IMR-90 (cell line): ENCODE measurements around the gene EPB41L3. TPM values are rescaled to one million over a fixed set of nuclear protein-coding genes. Genes with fewer than 3 reads are reported as not detected.

ENCODE experiments used
- ATAC-seq: fragments of 200-7000 bp; cut with Tn5 transposase; 2 replicates; pipeline ENCODE4 v1.9.1; 2020; ENCODE audit warnings: low read depth, mild to moderate bottlenecking, moderate library complexity
- BruUV-seq: library from RNA; stranded (reverse); fragments of 400-500 nt; replicated peaks from 2 replicates; lab custom pipeline; 2021; lab: Mats Ljungman, UMichigan
- CTCF ChIA-PET: fragments of 300-600 bp; formaldehyde crosslinking; extraction: SDS; loops from one replicate; lab custom pipeline; 2021; ENCODE audit warnings: antibody characterized with exemption; lab: Yijun Ruan, JAX
- POLR2A ChIA-PET: fragments of 300-600 bp; sonication (Branson Sonifier 250); formaldehyde crosslinking; loops from one replicate; lab custom pipeline; 2022; ENCODE audit warnings: antibody characterized with exemption; ENCODE audit not compliant: unreplicated experiment; lab: Charles Lee
- DNase-seq: peaks from one replicate; pipeline ENCODE4 v3.0.0; 2013
- H2AFZ ChIP-seq: replicated peaks from 2 replicates; pipeline ENCODE3; 2013; ENCODE audit warnings: low read length, mild to moderate bottlenecking; ENCODE audit not compliant: poor library complexity
- H2AK5ac ChIP-seq: 2 replicates; pipeline ENCODE4 v1.6.1; 2013; ENCODE audit warnings: low read depth, low read length, inconsistent platforms
- H2AK9ac ChIP-seq: replicated peaks from 2 replicates; pipeline ENCODE3; 2013; ENCODE audit warnings: mild to moderate bottlenecking, low read depth, low read length, moderate library complexity; ENCODE audit not compliant: poor library complexity
- H2BK120ac ChIP-seq: 2 replicates; pipeline ENCODE4 v1.6.1; 2013; ENCODE audit warnings: low read depth, low read length, inconsistent platforms
- H2BK15ac ChIP-seq: 3 replicates; pipeline ENCODE4 v1.6.1; 2013; ENCODE audit warnings: low read depth, low read length, inconsistent platforms
- H2BK20ac ChIP-seq: 2 replicates; pipeline ENCODE4 v1.6.1; 2013; ENCODE audit warnings: low read depth, mild to moderate bottlenecking, inconsistent platforms, low read length, moderate library complexity
- H2BK5ac ChIP-seq: 2 replicates; pipeline ENCODE4 v1.6.1; 2013; ENCODE audit warnings: mild to moderate bottlenecking, low read depth, low read length, inconsistent platforms; ENCODE audit not compliant: poor library complexity, severe bottlenecking
- H3K14ac ChIP-seq: replicated peaks from 2 replicates; pipeline ENCODE4 v1.6.1; 2013; ENCODE audit warnings: low read depth, low read length, inconsistent platforms
- H3K18ac ChIP-seq: 2 replicates; pipeline ENCODE4 v1.6.1; 2013; ENCODE audit warnings: low read depth, low read length, control low read depth
- H3K23ac ChIP-seq: 2 replicates; pipeline ENCODE4 v1.6.1; 2013; ENCODE audit warnings: low read depth, low read length, inconsistent platforms
- H3K27ac ChIP-seq: 2 replicates; pipeline ENCODE4 v1.5.1; 2013; ENCODE audit warnings: mild to moderate bottlenecking, control low read depth, low read length; ENCODE audit not compliant: insufficient read depth
- H3K27me3 ChIP-seq: 2 replicates; pipeline ENCODE4 v1.6.1; 2013; ENCODE audit warnings: low read length; ENCODE audit not compliant: control insufficient read depth, insufficient read depth
- H3K36me3 ChIP-seq: 2 replicates; pipeline ENCODE4 v1.6.1; 2013; ENCODE audit warnings: low read length, mixed read lengths; ENCODE audit not compliant: control insufficient read depth, insufficient read depth
- H3K4ac ChIP-seq: 2 replicates; pipeline ENCODE4 v1.6.1; 2013; ENCODE audit warnings: low read depth, low read length, inconsistent platforms
- H3K4me1 ChIP-seq: 2 replicates; pipeline ENCODE4 v1.6.1; 2013; ENCODE audit warnings: low read length, mixed read lengths; ENCODE audit not compliant: control insufficient read depth, insufficient read depth
- H3K4me2 ChIP-seq: 2 replicates; pipeline ENCODE4 v1.6.1; 2013; ENCODE audit warnings: low read depth, mild to moderate bottlenecking, control low read depth, low read length, moderate library complexity
- H3K4me3 ChIP-seq: 2 replicates; pipeline ENCODE4 v1.5.1; 2013; ENCODE audit warnings: low read depth, mild to moderate bottlenecking, control low read depth, low read length, moderate library complexity; ENCODE audit not compliant: insufficient read depth
- H3K56ac ChIP-seq: 2 replicates; pipeline ENCODE4 v1.6.1; 2013; ENCODE audit warnings: low read length, inconsistent platforms; ENCODE audit not compliant: insufficient read depth; ENCODE audit errors: extremely low read depth
- H3K79me1 ChIP-seq, 2 experiments: 2 replicates each; pipeline ENCODE4 v1.6.1; 2013; ENCODE audit warnings: low read length in 2 of 2, inconsistent platforms in 1 of 2, low read depth in 1 of 2
- H3K9ac ChIP-seq: 2 replicates; pipeline ENCODE4 v1.6.1; 2013; ENCODE audit warnings: low read depth, low read length, control low read depth
- H3K9me1 ChIP-seq: 2 replicates; pipeline ENCODE4 v1.6.1; 2013; ENCODE audit warnings: low read length, inconsistent platforms; ENCODE audit not compliant: insufficient read depth
- H3K9me3 ChIP-seq: 2 replicates; pipeline ENCODE4 v1.6.1; 2013; ENCODE audit warnings: low read length; ENCODE audit not compliant: control insufficient read depth, insufficient read depth
- H4K20me1 ChIP-seq: 2 replicates; pipeline ENCODE4 v1.6.1; 2013; ENCODE audit warnings: low read length, inconsistent platforms; ENCODE audit not compliant: insufficient read depth
- H4K5ac ChIP-seq: 2 replicates; pipeline ENCODE4 v1.6.1; 2013; ENCODE audit warnings: mild to moderate bottlenecking, low read depth, low read length, control low read depth
- H4K8ac ChIP-seq, 2 experiments: 2 replicates each; pipeline ENCODE4 v1.6.1; 2013; ENCODE audit warnings: low read depth in 2 of 2, low read length in 2 of 2, control low read depth in 1 of 2, inconsistent platforms in 1 of 2
- H4K91ac ChIP-seq: 2 replicates; pipeline ENCODE4 v1.6.1; 2013; ENCODE audit warnings: low read depth, low read length, inconsistent platforms; ENCODE audit not compliant: insufficient read depth
- CHD1 ChIP-seq: IDR thresholded peaks from 2 replicates; pipeline ENCODE4 v1.6.1; 2012; ENCODE audit warnings: low read depth, low read length, improper control_type of control experiment
- MAZ ChIP-seq: IDR thresholded peaks from 2 replicates; pipeline ENCODE4 v1.6.1; 2012; ENCODE audit warnings: low read depth, mild to moderate bottlenecking, low read length, improper control_type of control experiment, moderate library complexity, borderline replicate concordance
- USF2 ChIP-seq: fragments of 150-350 bp; IDR thresholded peaks from 2 replicates; pipeline ENCODE4 v1.6.1; 2017; ENCODE audit warnings: mild to moderate bottlenecking, antibody characterized with exemption, low read length, low read depth
- WGBS, 2 experiments: methylation state at CpG; one replicate each; pipeline versions ENCODE4 v1.1.5 to v1.1.7; 2013; ENCODE audit warnings: missing lambda C conversion rate in 2 of 2; ENCODE audit not compliant: insufficient read length in 1 of 2; ENCODE audit errors: extremely low coverage in 2 of 2; 5-methylcytosine and 5-hydroxymethylcytosine counted together
- dilution Hi-C: fragments of 300-500 bp; cut with HindIII; formaldehyde crosslinking; loops from one replicate; pipeline ENCODE4 v1.14.3; 2018; ENCODE audit warnings: low sequenced_read_pairs; ENCODE audit not compliant: unreplicated experiment
- in situ Hi-C: fragments of 300-500 bp; cut with MboI; formaldehyde crosslinking; loops from 3 replicates; pipeline ENCODE4 v1.14.3; 2019; ENCODE audit warnings: low sequenced_read_pairs, inconsistent platforms, mixed read lengths
- intact Hi-C: fragments of 100-400 bp; cut with micrococcal nuclease; formaldehyde crosslinking; loops from 2 replicates; pipeline ENCODE4 v1.10.0; 2022
- polyA plus RNA-seq, 3 experiments: library from polyadenylated mRNA; depleted of rRNA; stranded (reverse); fragments of >200 nt; gene quantifications; 2 replicates each; pipeline ENCODE4 v1.2.3, GENCODE V29; 2012; ENCODE audit warnings: low replicate concordance in 1 of 3
- total RNA-seq: library from RNA; depleted of rRNA; stranded (reverse); fragments of >200 nt; gene quantifications from 2 replicates; pipeline ENCODE4 v1.2.3, GENCODE V29; 2012

The EPB41L3 gene
- total and polyA plus RNA-seq, 2 of the 4 experiments (the other 2 are of a cell fraction), result 36.6 to 70.3 TPM

GRCh38 chr18:5461041-5461440 lies 82.8 kb downstream of the EPB41L3 start:
- H3K27ac ChIP-seq, result no peak overlapping the region
- BruUV-seq, result no TSS peak
- DNase-seq, result peak; percentile 17
- no peak for TF ChIP-seq USF2
- no peak for TF ChIP-seq MAZ
- no peak for TF ChIP-seq CHD1
- ATAC-seq, result no peak
- H2BK20ac ChIP-seq, result no peak overlapping the region
- no peaks in the 10 kb centered on the region for H3K9me3 ChIP-seq
- no peak overlapping the region for H3K4me3 ChIP-seq
- no peak overlapping the region for H3K18ac ChIP-seq
- no peak overlapping the region for H4K91ac ChIP-seq
- no peak overlapping the region for H4K5ac ChIP-seq
- no peak overlapping the region for H3K23ac ChIP-seq
- POLR2A ChIA-PET, result no interaction called here
- peaks cover 4 to 30% of the 10 kb centered on the region in 2 experiments; a peak in 3 of 4 replicates for H3K79me1 ChIP-seq
- no peak overlapping the region for H3K56ac ChIP-seq
- CTCF ChIA-PET, result no interaction called here
- peaks cover 10% of the 10 kb centered on the region for H3K4me1 ChIP-seq
- 0 out of 2 replicates have a peak, but pooled peaks cover 4% of the 10 kb centered on the region for H3K9me1 ChIP-seq
- H3K9ac ChIP-seq, result no peak overlapping the region
- H2BK5ac ChIP-seq, result no peak overlapping the region
- H3K27me3 ChIP-seq, result no peaks in the 10 kb centered on the region
- no peak overlapping the region for H2AK9ac ChIP-seq
- no peak overlapping the region for H2AK5ac ChIP-seq
- H3K4me2 ChIP-seq, result no peak overlapping the region
- H2AFZ ChIP-seq, result no peak overlapping the region
- H4K8ac ChIP-seq, result no peak overlapping the region
- in situ Hi-C loops (no loop called here), dilution Hi-C loops (no loop called here), intact Hi-C loops (loop anchor here (5.0 kb wide), 1 partner anchor 66 kb away; no protein-coding TSS in a partner anchor)
- no peak overlapping the region for H2BK120ac ChIP-seq
- no peaks in the 10 kb centered on the region for H4K20me1 ChIP-seq
- H3K36me3 ChIP-seq, result no peaks in the 10 kb centered on the region
- no peak overlapping the region for H2BK15ac ChIP-seq
- no peak overlapping the region for H3K4ac ChIP-seq
- H3K14ac ChIP-seq, result no peak overlapping the region
- no CpG with 5 or more reads among the region's 3 CpGs for WGBS, 2 experiments
